K562 (cell line): ENCODE measurements around the gene CNPPD1. TPM values are rescaled to one million over a fixed set of nuclear protein-coding genes. Genes with fewer than 3 reads are reported as not detected.
A peak's percentile ranks its signal among the peaks of the same experiment; 100 is the strongest.

Experiments
- BMI1 ChIP-seq: fragments of 150-350 bp; IDR thresholded peaks from 2 replicates; pipeline ENCODE4 v1.6.1; 2014; ENCODE audit warnings: low read length
- CBFA2T3 ChIP-seq: fragments of 450-650 bp; IDR thresholded peaks from 2 replicates; pipeline ENCODE4 v1.6.1; 2017
- CSDE1 ChIP-seq, 2 experiments: fragments of 450-650 bp; IDR thresholded peaks; 2 replicates each; pipeline ENCODE4 v1.6.1; 2016; ENCODE audit warnings: mild to moderate bottlenecking in 1 of 2
- EHMT2 ChIP-seq: fragments of 450-650 bp; IDR thresholded peaks from 2 replicates; pipeline ENCODE4 v1.6.1; 2018; ENCODE audit warnings: antibody characterized with exemption
- EP300 ChIP-seq: IDR thresholded peaks from 2 replicates; pipeline ENCODE4 v1.6.1; 2012; ENCODE audit warnings: low read length, improper control_type of control experiment
- FOS ChIP-seq: IDR thresholded peaks from 3 replicates; pipeline ENCODE4 v1.6.1; 2011; ENCODE audit not compliant: insufficient read length; ENCODE audit errors: extremely low read depth
- GTF2E2 ChIP-seq: fragments of 200-800 bp; sonication (Bioruptor generic); IDR thresholded peaks from 2 replicates; pipeline ENCODE4 v1.6.1; 2016; ENCODE audit warnings: missing genetic modification characterization, missing compliant biosample characterization
- MED1 ChIP-seq: sonication (generic); formaldehyde crosslinking; IDR thresholded peaks from 2 replicates; pipeline ENCODE4 v1.8.1; 2023; ENCODE audit warnings: missing genetic modification reagents, borderline replicate concordance
- MEF2A ChIP-seq: IDR thresholded peaks from 2 replicates; pipeline ENCODE4 v1.6.1; 2011; ENCODE audit warnings: low read depth, mild to moderate bottlenecking, low read length, moderate library complexity; ENCODE audit not compliant: control insufficient read depth
- PRPF4 ChIP-seq: fragments of 200-400 bp; formaldehyde crosslinking; IDR thresholded peaks from one replicate; pipeline ENCODE4 v1.6.1; 2017; ENCODE audit warnings: low read length, low read depth, mild to moderate bottlenecking; ENCODE audit not compliant: insufficient read depth, poor library complexity, severe bottlenecking
- SP1 ChIP-seq: sonication (generic); formaldehyde crosslinking; IDR thresholded peaks from 2 replicates; pipeline ENCODE4 v1.8.1; 2022; ENCODE audit warnings: mild to moderate bottlenecking, missing genetic modification reagents
- SREBF2 ChIP-seq: sonication (generic); formaldehyde crosslinking; IDR thresholded peaks from 2 replicates; pipeline ENCODE4 v1.4.0; 2020; ENCODE audit warnings: mild to moderate bottlenecking, missing genetic modification reagents
- SRSF1 ChIP-seq: fragments of 200-400 bp; formaldehyde crosslinking; IDR thresholded peaks from 2 replicates; pipeline ENCODE4 v1.6.1; 2017; ENCODE audit warnings: mild to moderate bottlenecking, low read depth, low read length, moderate library complexity
- TBL1XR1 ChIP-seq, 2 experiments: IDR thresholded peaks; 2 replicates each; pipeline ENCODE4 v1.6.1; 2012; ENCODE audit warnings: improper control_type of control experiment in 2 of 2, low read length in 2 of 2, mild to moderate bottlenecking in 1 of 2
- TFE3 ChIP-seq: fragments of 450-650 bp; formaldehyde crosslinking; IDR thresholded peaks from 2 replicates; pipeline ENCODE4 v1.4.0; 2020; ENCODE audit warnings: mild to moderate bottlenecking, mixed read lengths
- ZBTB1 ChIP-seq: sonication (generic); formaldehyde crosslinking; IDR thresholded peaks from 2 replicates; pipeline ENCODE4 v1.8.1; 2023; ENCODE audit warnings: missing genetic modification reagents, low read depth, mild to moderate bottlenecking, borderline replicate concordance
- ZBTB2 ChIP-seq: fragments of 450-650 bp; IDR thresholded peaks from 2 replicates; pipeline ENCODE4 v1.6.1; 2016; ENCODE audit warnings: antibody characterized with exemption
- ZBTB49 ChIP-seq: sonication (generic); formaldehyde crosslinking; IDR thresholded peaks from 2 replicates; pipeline ENCODE4 v1.8.0; 2022; ENCODE audit warnings: missing genetic modification reagents, mild to moderate bottlenecking, borderline replicate concordance
- ZC3H4 ChIP-seq: sonication (generic); formaldehyde crosslinking; IDR thresholded peaks from 2 replicates; pipeline ENCODE4 v1.9.0; 2021; ENCODE audit warnings: missing genetic modification reagents, borderline replicate concordance
- ZNF12 ChIP-seq: sonication (generic); formaldehyde crosslinking; IDR thresholded peaks from 2 replicates; pipeline ENCODE4 v1.4.0; 2020; ENCODE audit warnings: mild to moderate bottlenecking, missing genetic modification reagents
- ZNF280B ChIP-seq: fragments of 250-450 bp; sonication (Bioruptor Pico); IDR thresholded peaks from 2 replicates; pipeline ENCODE4 v1.5.1; 2021; ENCODE audit warnings: mild to moderate bottlenecking
- ZNF778 ChIP-seq: fragments of 450-650 bp; formaldehyde crosslinking; IDR thresholded peaks from 2 replicates; pipeline ENCODE4 v1.4.0; 2020; ENCODE audit warnings: mild to moderate bottlenecking, moderate library complexity
- ZNF79 ChIP-seq: fragments of 250-450 bp; sonication (Bioruptor Pico); IDR thresholded peaks from 2 replicates; pipeline ENCODE4 v1.4.0; 2020; ENCODE audit warnings: low read depth, mild to moderate bottlenecking, moderate library complexity
- polyA plus RNA-seq, 8 experiments: library from polyadenylated mRNA; depleted of rRNA in 4 of 8; stranded (reverse) in 5 of 8; unstranded in 3 of 8; fragments of >200 nt; fragmentation: Nextera tagmentation in 2 of 8; fragmentation: Illumina TruSeq in 1 of 8; extraction: Ambion mirVana in 2 of 8; extraction: Trizol in 1 of 8; gene quantifications; 2 replicates each; pipeline versions ENCODE4 v1.2.1 to v1.2.3, GENCODE V29; 2011 to 2014; ENCODE audit warnings: inconsistent platforms in 1 of 8, missing spikeins in 1 of 8
- total RNA-seq, 7 experiments: library from RNA; depleted of rRNA in 6 of 7; stranded (reverse); fragments of >200 nt in 6 of 7; fragmentation: Illumina TruSeq in 2 of 7; extraction: Trizol in 2 of 7; gene quantifications; 2 replicates each; pipeline versions ENCODE4 v1.2.1 to v1.2.3, GENCODE V29; 2011 to 2021; ENCODE audit warnings: low replicate concordance in 1 of 7

CNPPD1 gene
- total and polyA plus RNA-seq, 9 of the 15 experiments (the other 6 are each of a cell fraction or from before 2014, with no cell fraction given), result 9.9 to 53.5 (median 27.0) TPM

GRCh38 chr2:219124381-219125110 is 52.2 kb downstream of the CNPPD1 start (continued):
- TF ChIP-seq ZNF12 (CRISPR knock-in tag), result no peak
- no peak for TF ChIP-seq ZNF778 (CRISPR knock-in tag)
- TF ChIP-seq PRPF4, result no peak
- TF ChIP-seq ZBTB2, result no peak
- no peak for TF ChIP-seq MEF2A
- no peak for TF ChIP-seq ZBTB1 (CRISPR knock-in tag)
- TF ChIP-seq SP1 (CRISPR knock-in tag), result no peak
- no peak for TF ChIP-seq GTF2E2
- no peak for TF ChIP-seq BMI1
- no peak for TF ChIP-seq ZC3H4
- TF ChIP-seq CSDE1 (IDR thresholded peaks at IDR 0.05), result no peak
- TF ChIP-seq SRSF1, result no peak
- TF ChIP-seq FOS, result no peak
- TF ChIP-seq EP300, result peak; percentile 29; the same call in 1 of the 2 replicates
- TF ChIP-seq ZNF280B, result no peak
- TF ChIP-seq ZNF79 (CRISPR knock-in tag), result no peak
- TF ChIP-seq EHMT2, result peak; percentile 10; the same call in 1 of the 2 replicates
- no peak for TF ChIP-seq MED1 (CRISPR knock-in tag)
- no peak for TF ChIP-seq SREBF2 (CRISPR knock-in tag)
- 0 out of 4 replicates have a peak, but pooled peaks of 1 of the 2 experiments have one; percentile 22 for TF ChIP-seq TBL1XR1 (IDR thresholded peaks at IDR 0.05; ENCODE audit: low read length in 2 of 2)
- no peak for TF ChIP-seq ZBTB49 (CRISPR knock-in tag)
- peak; percentile 52 for TF ChIP-seq CBFA2T3
- no peak for TF ChIP-seq TFE3 (CRISPR knock-in tag)
